Testis (tissue), 2 donors: ENCODE measurements around the gene GNA14.

Source experiments
- CTCF ChIP-seq, 3 experiments: fragments of 450-650 bp in 2 of 3; fragments of 200-600 bp in 1 of 3; sonication (generic) in 1 of 3; IDR thresholded peaks; one replicate each; pipeline ENCODE4 v1.5.1; 2016 to 2019; ENCODE audit warnings: antibody characterized with exemption in 3 of 3, mild to moderate bottlenecking in 2 of 3, moderate library complexity in 1 of 3
- POLR2A ChIP-seq: fragments of 450-650 bp; IDR thresholded peaks from one replicate; pipeline ENCODE4 v1.6.1; 2017; ENCODE audit warnings: antibody characterized with exemption, mild to moderate bottlenecking, moderate library complexity

- TF ChIP-seq CTCF (IDR thresholded peaks at IDR 0.05) (no peak), POLR2A (no peak)
These were observed 209.5 kb downstream of the GNA14 start for GRCh38 chr9:77438653-77439052.
